Pulmonary artery endothelial cell (primary cell): Measurements from ENCODE around the gene KDM4C. TPM values are rescaled to one million over a fixed set of nuclear protein-coding genes. Genes with fewer than 3 reads are reported as not detected.
A peak's percentile ranks its signal among the peaks of the same experiment; 100 is the strongest.
"Not testable (repeated sequence)": the region's sequence is repeated elsewhere in the genome, so short reads cannot be mapped to it uniquely, and the experiment has no call there.

Source experiments
- DNase-seq: peaks from one replicate; pipeline ENCODE4 v3.0.0-alpha.2; 2011; ENCODE audit warnings: low read depth, low spot score
- total RNA-seq: library from RNA; depleted of rRNA; stranded (reverse); fragments of >200 nt; gene quantifications from 2 replicates; pipeline ENCODE4 v1.2.3, GENCODE V29; 2014

Gene KDM4C
- total RNA-seq, 1 donor from 2014 or later, result 18.5 TPM

- DNase-seq, result no peak
Measured at GRCh38 chr9:7165331-7165975, 407.7 kb downstream of the KDM4C start.

- no peak for DNase-seq
Measured at GRCh38 chr9:7166074-7166473, 408.3 kb downstream of the KDM4C start.

GRCh38 chr9:7169717-7170389 lies 412.1 kb downstream of the KDM4C start:
- no peak for DNase-seq

- no peak for DNase-seq
Measured at GRCh38 chr9:7171396-7172153, 413.8 kb downstream of the KDM4C start.

- DNase-seq, result no peak
Measured at GRCh38 chr9:7172154-7173115, 414.7 kb downstream of the KDM4C start.

- DNase-seq, result no peak
Measured at GRCh38 chr9:7173139-7173538, 415.4 kb downstream of the KDM4C start.

GRCh38 chr9:7174301-7174700 lies 416.5 kb downstream of the KDM4C start:
- DNase-seq, result no peak

GRCh38 chr9:7174884-7175283 lies 417.1 kb downstream of the KDM4C start:
- no peak for DNase-seq

GRCh38 chr9:7176561-7176960 lies 418.8 kb downstream of the KDM4C start:
- no peak for DNase-seq

- DNase-seq, result no peak
Measured at GRCh38 chr9:7177383-7177782, 419.6 kb downstream of the KDM4C start.

- DNase-seq, result no peak
Measured at GRCh38 chr9:7178729-7179128, 421.0 kb downstream of the KDM4C start.

GRCh38 chr9:7180247-7180646 lies 422.5 kb downstream of the KDM4C start:
- DNase-seq, result no peak

- DNase-seq, result not testable (repeated sequence)
Measured at GRCh38 chr9:7183139-7183538, 425.4 kb downstream of the KDM4C start.

GRCh38 chr9:7185612-7186011 lies 427.8 kb downstream of the KDM4C start:
- DNase-seq, result peak; percentile 52

- DNase-seq, result no peak
Measured at GRCh38 chr9:7186175-7186574, 428.4 kb downstream of the KDM4C start.

- no peak for DNase-seq
Measured at GRCh38 chr9:7192266-7192665, 434.5 kb downstream of the KDM4C start.

- no peak for DNase-seq
Measured at GRCh38 chr9:7195526-7195925, 437.8 kb downstream of the KDM4C start.

- DNase-seq, result no peak
Measured at GRCh38 chr9:7196467-7196866, 438.7 kb downstream of the KDM4C start.

GRCh38 chr9:7201196-7201595 lies 443.4 kb downstream of the KDM4C start:
- DNase-seq, result no peak

GRCh38 chr9:7205806-7206205 lies 448.0 kb downstream of the KDM4C start:
- no peak for DNase-seq

- DNase-seq, result no peak
Measured at GRCh38 chr9:7206221-7206758, 448.5 kb downstream of the KDM4C start.
